Hematopoietic multipotent progenitor cell treated with erythropoietin and hydrocortisone succinate and interleukin-3 and kit ligand, for 8 days (in vitro differentiated cells): ENCODE measurements around the gene ANO6.

Source experiments
- DNase-seq: peaks from one replicate; pipeline ENCODE4 v3.0.0-alpha.2; 2015

The ANO6 gene

GRCh38 chr12:45468751-45469615 lies 253.1 kb downstream of the ANO6 start:
- no peak for DNase-seq

- peak; percentile 17 for DNase-seq
Observed at GRCh38 chr12:45469902-45470301, 254.0 kb downstream of the ANO6 start.

GRCh38 chr12:45473636-45474035 lies 257.7 kb downstream of the ANO6 start:
- DNase-seq, result no peak

DNA sequence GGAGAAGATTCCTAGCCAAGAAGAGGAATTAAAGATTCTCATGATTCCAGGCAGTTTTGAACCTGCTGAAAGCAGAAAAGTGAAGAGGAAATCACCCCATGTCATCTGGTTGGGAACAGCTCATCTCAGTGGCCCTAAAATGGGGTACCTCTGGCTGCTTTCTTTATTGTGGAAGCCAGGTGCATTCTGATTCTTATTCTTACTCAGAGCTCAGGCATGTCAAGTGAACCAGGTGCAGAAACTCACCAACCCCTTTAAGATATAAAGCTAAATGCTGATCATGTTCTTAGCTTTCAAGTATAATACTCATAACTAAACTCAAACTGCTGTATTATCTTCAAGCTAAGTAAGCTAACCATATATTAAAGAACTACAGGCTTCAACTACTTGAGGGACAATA lies 259.7 kb downstream of the ANO6 start:
- DNase-seq, result no peak

DNA sequence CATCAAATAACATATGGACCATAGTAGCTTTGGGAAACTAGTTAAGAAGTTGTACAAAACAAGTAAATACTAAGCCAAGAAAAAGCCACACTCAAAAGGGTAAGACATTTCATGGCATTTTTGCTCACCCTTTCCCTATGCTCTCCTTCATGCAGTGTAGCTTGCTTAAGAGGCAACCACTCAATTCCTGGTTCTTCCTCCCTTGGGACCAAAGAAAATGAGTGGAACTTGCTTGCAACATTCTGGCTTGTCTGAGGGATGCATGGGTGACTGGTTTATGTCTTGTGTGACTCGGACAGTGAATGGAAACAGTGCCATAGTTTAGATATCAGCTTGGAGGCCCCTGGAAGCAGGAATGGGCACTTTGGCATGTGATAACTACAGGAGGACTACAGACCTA lies 261.6 kb downstream of the ANO6 start:
- no peak for DNase-seq

- DNase-seq, result no peak
Observed at GRCh38 chr12:45478931-45479330, 263.0 kb downstream of the ANO6 start.

DNA sequence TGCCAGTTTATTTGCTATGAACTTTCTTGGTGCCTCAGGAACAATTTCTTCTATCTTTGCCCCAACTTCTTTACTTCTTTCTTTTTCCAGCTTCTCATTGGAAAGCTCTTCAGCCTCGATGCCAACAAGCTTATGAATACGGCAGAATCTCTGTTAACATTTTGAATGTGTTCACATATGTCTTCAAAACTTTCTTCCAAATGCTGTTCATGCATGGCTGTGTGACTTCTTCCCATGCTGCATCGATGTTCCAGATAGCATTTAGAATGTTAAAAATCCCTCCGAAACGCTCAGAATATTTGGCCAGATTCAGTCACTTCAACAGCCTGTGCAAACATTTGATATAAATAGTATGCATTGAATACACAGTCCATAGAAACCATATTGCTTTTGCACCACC lies 265.9 kb downstream of the ANO6 start:
- DNase-seq, result no peak

GRCh38 chr12:45483571-45483970 lies 267.7 kb downstream of the ANO6 start:
- no peak for DNase-seq
